Measurements from ENCODE around the gene NID1.

GRCh38 chr1:235930543-235930942 is 134.3 kb downstream of the NID1 start:
- no peak for TF ChIP-seq CTCF (IDR thresholded peaks at IDR 0.05)
- TF ChIP-seq POLR2A (IDR thresholded peaks at IDR 0.05), result no peak

Measured in heart left ventricle (tissue), 13 donors.